Left lung (tissue), 10 donors: ENCODE results near the gene BIRC7. TPM values are rescaled to one million over a fixed set of nuclear protein-coding genes. Genes with fewer than 3 reads are reported as not detected.

Experiments used
- ATAC-seq: fragments of 200-7000 bp; cut with Tn5 transposase; one replicate; pipeline ENCODE4 v1.9.1; 2020; ENCODE audit warnings: moderate library complexity
- DNase-seq, 4 donors: peaks; one replicate each; pipeline ENCODE4 v3.0.0-alpha.2; 2013 to 2020
- H3K27ac ChIP-seq, 2 donors: fragments of 200-600 bp; sonication (generic) in 1 of 2; one replicate each; pipeline versions ENCODE4 v1.5.0 to v1.8.0; 2020 to 2021
- H3K27me3 ChIP-seq, 2 donors: fragments of 200-600 bp; sonication (generic) in 1 of 2; one replicate each; pipeline versions ENCODE4 v1.5.0 to v1.8.0; 2020 to 2021
- H3K36me3 ChIP-seq, 2 donors: fragments of 200-600 bp; sonication (generic) in 1 of 2; one replicate each; pipeline versions ENCODE4 v1.5.0 to v1.8.0; 2020 to 2021
- H3K4me1 ChIP-seq, 2 donors: fragments of 200-600 bp; one replicate each; pipeline ENCODE4 v1.8.0; 2021
- H3K4me3 ChIP-seq, 2 donors: fragments of 200-600 bp; sonication (generic) in 1 of 2; one replicate each; pipeline versions ENCODE4 v1.5.0 to v1.8.0; 2020 to 2021; ENCODE audit warnings: mild to moderate bottlenecking in 1 of 2
- H3K9me3 ChIP-seq, 2 donors: fragments of 200-600 bp; sonication (generic) in 1 of 2; one replicate each; pipeline versions ENCODE4 v1.5.0 to v1.8.0; 2020 to 2021
- CTCF ChIP-seq, 2 donors: fragments of 200-600 bp; sonication (generic) in 1 of 2; IDR thresholded peaks; one replicate each; pipeline versions ENCODE4 v1.5.0 to v1.8.0; 2021; ENCODE audit warnings: antibody characterized with exemption in 2 of 2
- intact Hi-C, 2 donors: fragments of 100-400 bp; cut with DNase I; formaldehyde crosslinking; loops; one replicate each; pipeline versions ENCODE4 v1.11.2 to v1.14.2; 2022
- polyA plus RNA-seq, 6 donors: library from polyadenylated mRNA; unstranded; fragments of 120-200 nt; gene quantifications; one replicate each; pipeline ENCODE4 v1.2.1, GENCODE V29; 2013; ENCODE audit not compliant: insufficient read length in 6 of 6
- total RNA-seq, 2 donors: library from RNA; stranded (reverse); fragmentation: NEBNext Ultra II Directional; extraction: Animal tissue kit (Norgen Biotek cat#: 25700); gene quantifications; one replicate each; pipeline ENCODE4 v1.2.1, GENCODE V29; 2021
- donor health status: DM: no; HTN: yes; CAD: no.
- donor health status: DM: no; HTN: no; CAD: no.

Gene BIRC7
- total and polyA plus RNA-seq, 8 donors: 0.24 to 0.64 (median 0.42) TPM; not detected in 4

- Histone ChIP-seq H3K4me3 (no peak overlapping the region), H3K36me3 (no peaks in the 10 kb centered on the region), H3K27me3 (peaks cover 3 to 35% of the 10 kb centered on the region in 2 donors), H3K27ac (no peak overlapping the region), H3K4me1 (peaks cover 0 to 4% of the 10 kb centered on the region in 2 donors), H3K9me3 (no peaks in the 10 kb centered on the region)
- TF ChIP-seq CTCF (IDR thresholded peaks at IDR 0.05): no peak
- intact Hi-C loops: no loop called here
- ATAC-seq: peak; percentile 50
- DNase-seq: peak in 1 of 4 donors; percentile 63
Observed at GRCh38 chr20:63224412-63225081, 11.2 kb upstream of the BIRC7 start.

GRCh38 chr20:63225082-63225454 lies 10.6 kb upstream of the BIRC7 start:
- ATAC-seq: no peak
- H3K27me3 ChIP-seq: peaks cover 3 to 39% of the 10 kb centered on the region in 2 donors
- H3K4me1 ChIP-seq: peaks cover 0 to 4% of the 10 kb centered on the region in 2 donors
- no peak for TF ChIP-seq CTCF (IDR thresholded peaks at IDR 0.05)
- no peak for DNase-seq
- H3K36me3 ChIP-seq: no peaks in the 10 kb centered on the region
- no peak overlapping the region for H3K4me3 ChIP-seq
- H3K27ac ChIP-seq: no peak overlapping the region
- intact Hi-C loops: no loop called here
- no peaks in the 10 kb centered on the region for H3K9me3 ChIP-seq

- no peaks in the 10 kb centered on the region for H3K9me3 ChIP-seq
- no peak overlapping the region for H3K27ac ChIP-seq
- DNase-seq (peak in 1 of 4 donors; percentile 57), ATAC-seq (no peak)
- H3K4me1 ChIP-seq: peaks cover 0 to 4% of the 10 kb centered on the region in 2 donors
- no peak overlapping the region for H3K4me3 ChIP-seq
- no peak for TF ChIP-seq CTCF (IDR thresholded peaks at IDR 0.05)
- intact Hi-C loops: no loop called here
- no peaks in the 10 kb centered on the region for H3K36me3 ChIP-seq
- H3K27me3 ChIP-seq: peaks cover 3 to 41% of the 10 kb centered on the region in 2 donors
Observed at GRCh38 chr20:63226042-63226943, 9.4 kb upstream of the BIRC7 start.

GRCh38 chr20:63227260-63227659 lies 8.4 kb upstream of the BIRC7 start:
- no peak for ATAC-seq
- peak in 1 of 4 donors; percentile 26 for DNase-seq
- Histone ChIP-seq H3K4me3 (no peak overlapping the region), H3K36me3 (no peaks in the 10 kb centered on the region), H3K4me1 (peaks cover 0 to 4% of the 10 kb centered on the region in 2 donors), H3K27me3 (peaks cover 3 to 44% of the 10 kb centered on the region in 2 donors), H3K27ac (no peak overlapping the region), H3K9me3 (no peaks in the 10 kb centered on the region)
- intact Hi-C loops: no loop called here
- TF ChIP-seq CTCF (IDR thresholded peaks at IDR 0.05): no peak

GRCh38 chr20:63228806-63229205 lies 6.9 kb upstream of the BIRC7 start:
- Histone ChIP-seq H3K9me3 (no peaks in the 10 kb centered on the region), H3K27ac (no peak overlapping the region), H3K4me3 (no peak overlapping the region), H3K27me3 (peaks cover 3 to 59% of the 10 kb centered on the region in 2 donors), H3K36me3 (no peaks in the 10 kb centered on the region), H3K4me1 (peaks cover 0 to 4% of the 10 kb centered on the region in 2 donors)
- no peak for TF ChIP-seq CTCF (IDR thresholded peaks at IDR 0.05)
- ATAC-seq: no peak
- DNase-seq: peak in 1 of 4 donors; percentile 17
- intact Hi-C loops: no loop called here
